Measurements from ENCODE around the gene NOCT.

DNA sequence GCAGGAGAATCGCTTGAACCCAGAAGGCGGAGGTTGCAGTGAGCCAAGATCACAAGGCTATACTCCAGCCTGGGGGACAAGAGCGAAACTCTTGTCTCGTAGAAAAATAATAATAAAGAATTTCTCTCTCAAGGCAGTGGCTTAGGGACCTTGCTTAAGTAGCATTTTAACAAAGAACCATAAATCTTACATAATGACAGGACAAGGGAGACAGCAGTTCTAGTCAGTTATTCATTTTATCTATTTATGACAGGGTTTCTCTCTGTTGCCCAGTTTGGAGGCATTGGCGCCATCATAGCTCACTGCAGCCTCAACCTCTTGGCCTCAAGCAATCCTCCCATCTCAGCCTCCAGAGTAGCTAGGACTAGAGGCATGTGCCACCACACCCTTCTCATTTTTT lies 31.9 kb upstream of the NOCT start:
- TF ChIP-seq, protein P1, sequence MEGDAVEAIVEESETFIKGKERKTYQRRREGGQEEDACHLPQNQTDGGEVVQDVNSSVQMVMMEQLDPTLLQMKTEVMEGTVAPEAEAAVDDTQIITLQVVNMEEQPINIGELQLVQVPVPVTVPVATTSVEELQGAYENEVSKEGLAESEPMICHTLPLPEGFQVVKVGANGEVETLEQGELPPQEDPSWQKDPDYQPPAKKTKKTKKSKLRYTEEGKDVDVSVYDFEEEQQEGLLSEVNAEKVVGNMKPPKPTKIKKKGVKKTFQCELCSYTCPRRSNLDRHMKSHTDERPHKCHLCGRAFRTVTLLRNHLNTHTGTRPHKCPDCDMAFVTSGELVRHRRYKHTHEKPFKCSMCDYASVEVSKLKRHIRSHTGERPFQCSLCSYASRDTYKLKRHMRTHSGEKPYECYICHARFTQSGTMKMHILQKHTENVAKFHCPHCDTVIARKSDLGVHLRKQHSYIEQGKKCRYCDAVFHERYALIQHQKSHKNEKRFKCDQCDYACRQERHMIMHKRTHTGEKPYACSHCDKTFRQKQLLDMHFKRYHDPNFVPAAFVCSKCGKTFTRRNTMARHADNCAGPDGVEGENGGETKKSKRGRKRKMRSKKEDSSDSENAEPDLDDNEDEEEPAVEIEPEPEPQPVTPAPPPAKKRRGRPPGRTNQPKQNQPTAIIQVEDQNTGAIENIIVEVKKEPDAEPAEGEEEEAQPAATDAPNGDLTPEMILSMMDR (IDR thresholded peaks at IDR 0.05): no peak
- TF ChIP-seq POLR2A (IDR thresholded peaks at IDR 0.05): no peak

Data from uterus (tissue), 2 donors.